Activated naive CD8-positive, alpha-beta T cell treated with anti-CD3 and anti-CD28 coated beads, Interleukin-2, amount 10 ng/mL, durations not matched to agents 7 days and 5 days (primary cell): ENCODE results near the gene TRMT11. TPM values are rescaled to one million over a fixed set of nuclear protein-coding genes. Genes with fewer than 3 reads are reported as not detected.
A peak's percentile ranks its signal among the peaks of the same experiment; 100 is the strongest.
"Not testable (repeated sequence)": the region's sequence is repeated elsewhere in the genome, so short reads cannot be mapped to it uniquely, and the experiment has no call there.

ENCODE experiments used
- ATAC-seq: fragments of 150-1000 bp; cut with Tn5 transposase; one replicate; pipeline ENCODE4 v1.10.0; 2021; ENCODE audit warnings: low read depth, moderate library complexity
- POLR2A ChIA-PET: fragments of 350-600 bp; sonication (Branson Sonifier 250); formaldehyde crosslinking; loops from one replicate; lab custom pipeline; 2021; ENCODE audit warnings: antibody characterized with exemption; lab: Charles Lee
- DNase-seq: peaks from one replicate; pipeline ENCODE4 v3.0.0; 2021
- H3K27ac Mint-ChIP-seq: one replicate; pipeline ENCODE4 v1.8.0; 2022; ENCODE audit warnings: mild to moderate bottlenecking, mixed read lengths
- H3K27me3 Mint-ChIP-seq: one replicate; pipeline ENCODE4 v1.8.0; 2022; ENCODE audit warnings: mild to moderate bottlenecking, moderate library complexity, mixed read lengths
- H3K36me3 Mint-ChIP-seq: one replicate; pipeline ENCODE4 v1.8.0; 2021; ENCODE audit warnings: mild to moderate bottlenecking, mixed read lengths
- H3K4me1 Mint-ChIP-seq: one replicate; pipeline ENCODE4 v1.8.0; 2021; ENCODE audit warnings: mixed read lengths
- H3K4me3 Mint-ChIP-seq: one replicate; pipeline ENCODE4 v1.8.0; 2022; ENCODE audit warnings: mild to moderate bottlenecking, moderate library complexity, mixed read lengths
- H3K9me3 Mint-ChIP-seq: one replicate; pipeline ENCODE4 v1.8.0; 2021; ENCODE audit warnings: mixed read lengths
- total RNA-seq, 2 experiments: library from RNA; stranded (reverse); gene quantifications; one replicate each; pipeline ENCODE4 v1.2.3, GENCODE V29; 2021

Gene TRMT11
- total RNA-seq, 2 experiments from 2014 or later = 24.7 to 25.1 TPM

DNA sequence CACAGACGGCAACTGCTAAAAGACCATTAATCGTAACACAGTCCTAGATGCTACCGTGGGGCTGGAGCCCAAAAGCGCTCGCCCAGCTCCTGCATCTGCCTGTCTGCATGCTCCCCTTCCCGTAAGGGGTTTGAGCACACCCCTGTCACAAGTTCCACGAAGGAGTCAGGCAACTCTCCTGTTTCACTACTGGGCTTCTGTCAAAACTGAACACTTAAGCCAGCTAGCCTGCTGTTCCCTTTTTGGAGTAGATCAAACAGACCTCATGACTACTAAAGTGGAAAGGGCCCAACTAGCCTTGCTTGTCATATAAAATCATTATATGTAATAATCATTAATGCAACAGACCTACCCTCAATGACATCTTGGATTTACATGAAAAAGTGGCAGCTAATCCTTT, 61.3 kb downstream of the TRMT11 start:
- Mint-ChIP-seq H3K27me3 (no peaks in the 10 kb centered on the region), H3K27ac (no peak overlapping the region), H3K4me1 (no peaks in the 10 kb centered on the region), H3K9me3 (peaks cover 3% of the 10 kb centered on the region), H3K36me3 (peaks cover 31% of the 10 kb centered on the region), H3K4me3 (no peak overlapping the region)
- no peak for ATAC-seq
- no peak for DNase-seq
- POLR2A ChIA-PET = no interaction called here

DNA sequence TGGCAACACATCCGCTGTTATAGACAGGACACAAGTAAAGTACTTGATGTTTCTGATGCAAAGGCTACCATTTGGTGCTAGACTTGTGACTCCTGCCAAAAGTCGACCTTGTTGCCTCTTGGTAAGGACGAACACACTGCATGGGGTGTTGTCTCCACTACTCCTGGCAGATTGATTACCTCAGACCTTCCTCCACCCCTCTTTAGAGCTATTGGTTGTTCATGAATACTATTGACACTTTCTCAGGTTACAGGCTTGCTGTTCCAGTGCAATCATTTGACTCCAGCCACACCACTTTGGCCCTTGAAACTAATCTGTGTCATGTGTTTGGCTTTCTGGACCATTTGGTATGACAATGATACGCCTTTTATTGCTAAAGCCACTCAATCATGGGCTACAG, 62.3 kb downstream of the TRMT11 start:
- DNase-seq (no peak), ATAC-seq (no peak)
- POLR2A ChIA-PET = no interaction called here
- Mint-ChIP-seq H3K4me3 (no peak overlapping the region), H3K36me3 (peaks cover 33% of the 10 kb centered on the region), H3K27me3 (no peaks in the 10 kb centered on the region), H3K4me1 (no peaks in the 10 kb centered on the region), H3K27ac (no peak overlapping the region), H3K9me3 (peaks cover 3% of the 10 kb centered on the region)

DNA sequence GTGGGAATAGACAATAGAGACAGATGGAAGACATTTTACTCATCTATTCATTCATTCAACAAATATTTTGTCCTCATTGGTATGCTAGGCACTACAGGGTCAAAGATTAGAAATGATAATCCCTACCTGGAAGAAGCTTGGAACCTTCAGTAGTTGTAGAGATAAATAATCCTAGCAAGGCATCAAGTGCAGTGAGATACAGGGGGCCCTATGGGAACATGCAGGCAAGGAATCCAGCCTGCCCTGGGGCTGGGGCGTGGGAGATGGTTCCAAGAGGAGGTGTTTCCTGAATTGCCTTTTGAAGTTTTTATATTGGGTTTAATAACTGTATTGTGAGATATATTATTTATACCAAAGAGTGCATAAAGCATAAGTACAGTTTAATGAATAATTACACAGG, 64.5 kb downstream of the TRMT11 start:
- no peaks in the 10 kb centered on the region for H3K27me3 Mint-ChIP-seq
- ATAC-seq = no peak
- H3K9me3 Mint-ChIP-seq = no peaks in the 10 kb centered on the region
- peaks cover 25% of the 10 kb centered on the region for H3K36me3 Mint-ChIP-seq
- DNase-seq = no peak
- peaks cover 1% of the 10 kb centered on the region for H3K4me1 Mint-ChIP-seq
- H3K4me3 Mint-ChIP-seq = no peak overlapping the region
- POLR2A ChIA-PET = no interaction called here
- H3K27ac Mint-ChIP-seq = no peak overlapping the region

DNA sequence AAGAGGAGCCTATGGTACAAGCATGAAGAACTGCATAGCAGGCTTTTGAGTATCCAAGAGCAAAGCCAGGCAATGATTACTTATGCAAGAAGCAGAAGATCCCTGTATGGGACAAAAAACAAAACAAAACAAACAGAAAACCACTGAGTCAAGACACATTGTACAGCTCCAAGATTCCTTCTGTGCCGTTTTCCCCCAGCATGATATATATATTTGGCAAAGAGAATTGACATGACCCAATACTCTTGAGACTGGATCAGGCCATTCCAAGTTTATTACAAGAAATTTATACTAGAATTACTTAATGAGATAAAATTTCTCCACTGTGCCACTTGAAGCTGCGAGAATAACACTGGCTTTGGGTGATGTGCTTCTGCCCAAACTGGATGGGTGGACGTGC, 65.5 kb downstream of the TRMT11 start:
- DNase-seq (no peak), ATAC-seq (no peak)
- no peaks in the 10 kb centered on the region for H3K27me3 Mint-ChIP-seq
- H3K36me3 Mint-ChIP-seq = peaks cover 24% of the 10 kb centered on the region
- H3K4me3 Mint-ChIP-seq = no peak overlapping the region
- H3K4me1 Mint-ChIP-seq = peaks cover 1% of the 10 kb centered on the region
- POLR2A ChIA-PET = no interaction called here
- H3K9me3 Mint-ChIP-seq = no peaks in the 10 kb centered on the region
- H3K27ac Mint-ChIP-seq = no peak overlapping the region

DNA sequence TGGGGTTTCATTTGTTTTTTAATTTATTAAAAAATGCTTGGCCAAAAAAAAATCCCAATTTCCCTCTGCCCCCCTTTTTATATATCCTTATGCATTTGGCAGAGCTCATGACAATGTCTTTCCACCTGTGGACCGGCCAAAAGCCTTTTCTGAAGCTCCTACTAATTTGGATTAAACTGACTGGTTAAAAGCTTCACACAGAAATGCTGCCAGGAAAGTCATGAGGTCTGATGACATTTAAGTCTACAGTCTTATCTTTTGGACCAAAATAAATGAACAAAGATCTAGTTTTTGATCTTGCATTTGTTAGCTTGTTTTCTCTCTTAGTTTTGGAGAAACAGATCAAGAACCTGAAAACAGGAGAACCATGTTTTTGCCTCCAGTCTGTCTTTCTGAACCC, 66.1 kb downstream of the TRMT11 start:
- ATAC-seq (no peak), DNase-seq (no peak)
- H3K4me3 Mint-ChIP-seq = no peak overlapping the region
- H3K4me1 Mint-ChIP-seq = peaks cover 1% of the 10 kb centered on the region
- H3K27ac Mint-ChIP-seq = no peak overlapping the region
- POLR2A ChIA-PET = no interaction called here
- H3K27me3 Mint-ChIP-seq = no peaks in the 10 kb centered on the region
- H3K9me3 Mint-ChIP-seq = no peaks in the 10 kb centered on the region
- peaks cover 20% of the 10 kb centered on the region for H3K36me3 Mint-ChIP-seq

DNA sequence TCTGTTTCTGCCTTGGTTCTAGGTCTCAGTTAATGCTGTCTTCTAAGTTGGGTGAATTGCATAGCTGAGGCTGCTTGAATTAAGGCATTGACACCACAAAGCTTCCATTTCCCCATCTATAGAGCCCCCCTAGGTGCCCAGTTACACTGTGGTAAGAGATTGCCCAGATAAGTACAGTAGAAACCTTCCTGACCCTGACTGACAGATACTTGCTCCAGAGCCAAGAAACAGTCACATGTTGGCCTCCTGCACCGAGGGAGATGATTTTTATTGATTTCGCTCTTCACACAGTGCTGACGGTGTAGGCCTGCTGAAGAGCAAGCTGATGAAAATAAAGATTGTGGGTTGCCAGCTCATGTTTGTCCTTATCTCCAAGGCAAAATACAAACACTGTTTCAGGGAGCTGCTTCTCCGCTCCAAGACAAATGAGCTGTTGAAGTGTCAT, 67.9 kb downstream of the TRMT11 start:
- DNase-seq = no peak
- Mint-ChIP-seq H3K27me3 (no peaks in the 10 kb centered on the region), H3K27ac (no peak overlapping the region), H3K4me1 (peaks cover 1% of the 10 kb centered on the region), H3K4me3 (no peak overlapping the region), H3K9me3 (no peaks in the 10 kb centered on the region), H3K36me3 (peaks cover 14% of the 10 kb centered on the region)
- POLR2A ChIA-PET = no interaction called here
- ATAC-seq = no peak

DNA sequence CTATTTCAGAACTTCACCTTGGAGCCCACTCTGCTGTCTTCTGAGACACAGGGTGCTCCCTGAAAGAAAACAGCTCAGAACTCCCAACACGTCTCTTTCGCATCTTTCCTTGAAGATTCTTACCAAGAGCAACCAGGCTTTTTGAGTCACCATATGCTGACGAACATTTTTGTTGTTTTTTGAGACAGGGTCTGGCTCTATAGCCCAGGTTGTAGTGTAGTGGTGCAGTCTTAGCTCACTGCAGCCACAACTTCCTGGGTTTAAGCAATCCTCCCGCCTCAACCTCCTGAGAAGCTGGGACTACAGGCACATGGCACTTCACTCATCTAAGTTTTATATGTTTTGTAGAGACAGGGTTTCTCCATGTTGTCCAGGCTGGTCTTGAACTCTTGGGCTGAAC, 68.5 kb downstream of the TRMT11 start:
- H3K36me3 Mint-ChIP-seq = peaks cover 13% of the 10 kb centered on the region
- POLR2A ChIA-PET = no interaction called here
- no peaks in the 10 kb centered on the region for H3K9me3 Mint-ChIP-seq
- H3K27me3 Mint-ChIP-seq = no peaks in the 10 kb centered on the region
- DNase-seq (no peak), ATAC-seq (no peak)
- peaks cover 1% of the 10 kb centered on the region for H3K4me1 Mint-ChIP-seq
- no peak overlapping the region for H3K27ac Mint-ChIP-seq
- no peak overlapping the region for H3K4me3 Mint-ChIP-seq

DNA sequence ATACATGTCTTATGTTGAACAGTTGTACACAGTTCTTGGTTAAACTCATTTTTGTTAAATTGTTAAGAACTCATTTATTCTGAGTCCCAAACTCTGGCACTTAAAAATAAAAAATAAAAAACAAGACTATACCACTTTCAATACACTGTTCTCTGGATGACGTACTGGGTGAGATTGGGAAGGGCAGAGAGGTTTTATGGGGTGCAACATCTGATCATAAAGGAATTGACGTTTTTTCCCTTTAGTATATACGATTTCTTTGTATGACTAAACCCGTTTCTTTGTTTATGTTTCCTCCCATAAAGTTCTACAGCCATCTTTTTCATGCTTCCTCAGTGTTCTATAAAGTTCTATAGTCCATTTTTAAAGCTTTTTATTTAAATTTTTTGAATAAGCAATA, 69.1 kb downstream of the TRMT11 start:
- Mint-ChIP-seq H3K36me3 (peaks cover 17% of the 10 kb centered on the region), H3K27ac (no peak overlapping the region), H3K27me3 (no peaks in the 10 kb centered on the region), H3K9me3 (no peaks in the 10 kb centered on the region), H3K4me3 (no peak overlapping the region), H3K4me1 (peaks cover 4% of the 10 kb centered on the region)
- POLR2A ChIA-PET = interaction anchor here (0.7 kb wide), 1 partner anchor 23 kb away, joined by 3 read pairs; no protein-coding TSS in a partner anchor
- DNase-seq = no peak
- no peak for ATAC-seq

DNA sequence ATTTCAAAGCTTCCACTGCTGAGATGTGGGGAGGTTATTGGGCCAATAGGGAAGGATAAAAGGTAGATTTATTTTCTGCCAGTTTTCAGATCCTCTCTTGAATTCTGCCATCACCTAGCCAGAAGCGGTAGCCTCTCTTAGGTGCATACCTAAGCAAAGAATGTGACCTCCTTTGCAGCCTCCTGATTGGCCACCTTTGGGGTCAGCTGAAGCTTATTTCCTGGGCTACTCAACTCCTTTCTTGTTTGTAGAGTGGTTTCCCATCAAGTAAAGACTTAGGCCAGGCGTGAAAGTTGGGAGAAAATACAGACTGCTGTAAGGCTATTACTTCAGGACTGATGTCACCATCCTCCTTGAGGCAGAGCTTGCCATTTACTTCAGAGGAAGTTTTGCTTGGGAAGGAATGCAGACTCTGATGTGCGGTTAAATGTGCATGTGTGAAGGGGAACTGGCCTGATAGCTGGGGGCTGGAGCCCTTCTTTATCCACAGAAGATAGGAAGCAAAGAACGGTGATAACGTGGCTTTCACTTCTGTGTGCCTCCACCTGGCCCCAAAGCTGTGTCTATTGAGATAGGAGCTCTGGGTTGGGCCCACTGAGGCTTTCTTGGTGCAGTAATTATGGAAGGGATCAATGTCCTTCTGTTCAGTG, 70.1 kb downstream of the TRMT11 start:
- POLR2A ChIA-PET = interaction anchor here (0.6 to 0.7 kb wide), 2 partner anchors 12 to 24 kb away, joined by 3 read pairs; no protein-coding TSS in a partner anchor
- ATAC-seq (no peak), DNase-seq (no peak)
- H3K4me3 Mint-ChIP-seq = no peak overlapping the region
- H3K27ac Mint-ChIP-seq = no peak overlapping the region
- no peaks in the 10 kb centered on the region for H3K9me3 Mint-ChIP-seq
- peaks cover 18% of the 10 kb centered on the region for H3K36me3 Mint-ChIP-seq
- no peaks in the 10 kb centered on the region for H3K27me3 Mint-ChIP-seq
- peaks cover 7% of the 10 kb centered on the region for H3K4me1 Mint-ChIP-seq

DNA sequence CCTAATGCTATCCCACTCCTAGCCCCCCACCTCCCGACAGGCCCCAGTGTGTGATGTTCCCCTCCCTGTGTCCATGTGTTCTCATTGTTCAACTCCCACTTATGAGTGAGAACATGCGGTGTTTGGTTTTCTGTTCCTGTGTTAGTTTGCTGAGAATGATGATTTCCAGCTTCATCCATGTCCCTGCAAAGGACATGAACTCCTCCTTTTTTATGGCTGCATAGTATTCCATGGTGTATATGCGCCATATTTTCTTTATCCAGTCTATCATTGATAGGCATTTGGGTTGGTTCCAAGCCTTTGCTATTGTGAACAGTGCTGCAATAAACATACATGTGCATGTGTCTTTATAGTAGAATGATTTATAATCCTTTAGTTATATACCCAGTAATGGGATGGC, 71.7 kb downstream of the TRMT11 start:
- peaks cover 18% of the 10 kb centered on the region for H3K36me3 Mint-ChIP-seq
- H3K27me3 Mint-ChIP-seq, ATAC-seq, H3K27ac Mint-ChIP-seq, DNase-seq, POLR2A ChIA-PET, H3K4me3 Mint-ChIP-seq, H3K9me3 Mint-ChIP-seq, H3K4me1 Mint-ChIP-seq: not testable (repeated sequence)

DNA sequence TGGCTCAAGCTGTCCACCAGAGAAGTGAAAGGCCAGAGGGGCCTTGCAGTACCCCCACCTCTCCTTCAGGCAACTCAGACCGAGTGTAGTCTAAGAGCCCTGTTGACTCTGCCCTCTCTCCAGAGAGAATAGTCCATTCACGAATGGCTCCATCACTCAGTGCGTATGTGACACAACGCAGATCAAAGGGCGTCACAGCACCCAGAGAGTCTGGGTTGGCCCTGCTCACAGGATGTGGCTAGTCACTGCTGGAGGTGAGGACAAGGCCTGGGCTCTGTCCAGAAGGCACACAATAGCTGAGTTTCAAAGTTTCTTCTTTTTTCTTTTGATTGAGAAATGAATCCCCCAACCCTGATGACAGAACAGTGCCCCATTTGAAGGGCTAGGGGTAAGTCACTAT, 74.1 kb downstream of the TRMT11 start:
- ATAC-seq (peak; percentile 79), DNase-seq (no peak)
- no peaks in the 10 kb centered on the region for H3K27me3 Mint-ChIP-seq
- peaks cover 6% of the 10 kb centered on the region for H3K4me1 Mint-ChIP-seq
- POLR2A ChIA-PET = no interaction called here
- H3K27ac Mint-ChIP-seq = no peak overlapping the region
- H3K9me3 Mint-ChIP-seq = no peaks in the 10 kb centered on the region
- peaks cover 20% of the 10 kb centered on the region for H3K36me3 Mint-ChIP-seq
- no peak overlapping the region for H3K4me3 Mint-ChIP-seq

DNA sequence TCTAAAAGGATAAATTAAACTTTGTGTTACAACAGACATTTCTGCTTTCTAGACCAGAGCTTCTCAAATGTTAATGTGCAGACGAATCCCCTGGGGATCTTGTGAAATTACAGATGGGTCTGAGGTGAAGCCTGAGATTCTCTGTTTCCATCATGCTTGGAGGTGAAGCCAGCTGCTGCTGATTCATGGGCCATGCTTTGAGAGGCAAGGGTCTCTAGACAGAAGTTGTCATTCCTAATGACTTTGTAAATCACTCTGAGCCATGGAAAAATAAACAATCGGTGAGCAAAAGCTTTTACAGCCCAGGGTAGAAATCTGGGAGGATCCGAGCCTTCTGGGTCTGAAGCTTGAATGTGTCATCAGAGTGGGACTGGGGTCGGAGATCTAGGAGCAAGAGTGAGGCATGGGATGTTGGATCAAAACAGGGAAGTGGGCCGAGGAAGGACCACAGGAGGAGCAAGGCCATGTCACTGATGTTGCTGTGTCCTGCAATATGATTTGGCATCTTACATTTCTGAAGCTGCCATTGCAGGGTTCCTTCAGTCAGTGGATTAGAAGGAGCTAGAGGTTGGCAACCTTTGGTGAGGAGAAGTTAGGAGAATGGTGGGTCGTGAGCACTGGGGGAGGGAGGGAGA, 77.3 kb downstream of the TRMT11 start:
- no peak overlapping the region for H3K27ac Mint-ChIP-seq
- ATAC-seq (no peak), DNase-seq (no peak)
- no peaks in the 10 kb centered on the region for H3K9me3 Mint-ChIP-seq
- no peaks in the 10 kb centered on the region for H3K27me3 Mint-ChIP-seq
- peaks cover 6% of the 10 kb centered on the region for H3K4me1 Mint-ChIP-seq
- H3K4me3 Mint-ChIP-seq = no peak overlapping the region
- POLR2A ChIA-PET = no interaction called here
- peaks cover 14% of the 10 kb centered on the region for H3K36me3 Mint-ChIP-seq

DNA sequence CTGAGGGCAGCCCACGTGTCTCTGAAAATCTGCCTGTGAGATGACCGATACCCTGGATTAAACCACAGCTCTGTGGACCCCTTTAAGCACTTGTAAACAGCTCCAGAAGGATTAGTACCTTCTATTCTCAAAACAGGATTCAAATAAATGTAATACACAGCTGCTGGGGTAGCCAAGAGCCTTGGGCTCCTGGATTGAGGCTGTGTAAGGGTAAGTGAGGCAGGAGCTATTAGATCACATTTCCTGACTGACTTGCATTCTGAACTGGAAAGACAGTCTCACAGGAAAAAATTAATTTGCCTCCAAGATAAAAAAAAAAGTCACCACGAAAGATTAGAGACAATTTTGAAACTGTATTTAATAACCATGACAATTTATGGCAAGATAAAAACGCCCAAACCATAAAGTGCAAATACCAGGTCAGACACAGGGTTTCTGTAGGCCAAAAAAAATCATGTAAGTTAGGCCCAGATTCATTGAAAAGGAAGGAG, 78.0 kb downstream of the TRMT11 start:
- no peak overlapping the region for H3K27ac Mint-ChIP-seq
- DNase-seq (no peak), ATAC-seq (no peak)
- H3K4me3 Mint-ChIP-seq = no peak overlapping the region
- peaks cover 14% of the 10 kb centered on the region for H3K36me3 Mint-ChIP-seq
- H3K27me3 Mint-ChIP-seq = no peaks in the 10 kb centered on the region
- H3K4me1 Mint-ChIP-seq = peaks cover 6% of the 10 kb centered on the region
- H3K9me3 Mint-ChIP-seq = no peaks in the 10 kb centered on the region
- POLR2A ChIA-PET = no interaction called here

DNA sequence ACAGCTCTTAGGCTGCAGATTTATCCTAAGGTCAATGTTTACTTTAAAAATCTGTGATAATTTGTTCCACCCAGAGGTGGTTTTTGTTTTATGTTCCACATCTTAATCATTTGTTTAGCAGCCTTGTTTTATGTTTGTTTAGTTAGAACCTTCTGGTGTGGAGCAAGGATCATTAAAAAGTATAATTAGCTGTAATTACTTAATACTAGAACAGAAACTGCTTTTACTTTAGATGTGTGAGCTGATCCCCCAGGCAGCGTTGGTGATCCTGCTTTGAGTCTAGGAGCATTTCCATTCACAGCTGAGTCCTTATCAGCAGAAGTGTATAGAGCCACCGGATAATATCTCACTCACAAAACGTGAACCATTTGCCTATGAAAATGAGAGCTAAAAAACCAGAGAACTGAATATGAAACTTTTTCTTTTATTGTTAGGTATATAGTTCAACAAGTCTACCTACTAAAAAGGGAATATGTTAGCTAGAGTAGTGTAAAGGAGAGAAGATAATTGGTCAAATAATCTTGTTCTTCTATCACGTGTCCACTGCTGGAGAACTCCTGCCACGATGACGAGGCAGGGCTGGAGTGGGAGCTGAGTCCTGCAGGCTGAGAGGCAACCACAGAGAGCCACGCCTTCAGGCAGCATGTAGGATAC, 78.5 kb downstream of the TRMT11 start:
- Mint-ChIP-seq H3K4me1 (peaks cover 6% of the 10 kb centered on the region), H3K9me3 (no peaks in the 10 kb centered on the region), H3K4me3 (no peak overlapping the region), H3K36me3 (peaks cover 11% of the 10 kb centered on the region), H3K27me3 (no peaks in the 10 kb centered on the region), H3K27ac (no peak overlapping the region)
- ATAC-seq (no peak), DNase-seq (no peak)
- POLR2A ChIA-PET = no interaction called here
